Measurements from ENCODE around the gene DNAH11.

Gene DNAH11

GRCh38 chr7:21777921-21778320 lies 235.1 kb downstream of the DNAH11 start:
- no peak for DNase-seq (ENCODE audit: low read depth)
- no peak overlapping the region for H3K4me3 ChIP-seq (replicated peaks; ENCODE audit: low read depth, low read length)
- no peak for TF ChIP-seq CTCF (IDR thresholded peaks at IDR 0.05; ENCODE audit: low read length, missing control alignments)

DNA sequence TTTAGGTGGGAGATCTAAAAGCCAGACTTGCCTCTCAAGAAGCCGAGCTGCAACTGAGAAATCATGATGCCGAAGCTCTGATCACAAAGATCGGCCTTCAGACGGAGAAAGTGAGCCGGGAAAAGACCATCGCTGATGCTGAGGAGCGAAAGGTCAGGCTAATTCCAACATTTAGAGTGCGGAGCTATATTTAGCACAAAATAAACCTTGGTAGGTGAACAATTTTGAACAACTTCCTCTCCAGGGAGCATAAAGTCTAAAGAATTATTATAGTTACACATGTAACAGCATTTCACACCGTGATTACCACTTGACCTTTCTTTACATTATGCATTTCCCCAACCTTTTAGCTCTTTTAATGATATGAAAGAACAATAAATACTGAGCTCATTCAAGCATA lies 236.1 kb downstream of the DNAH11 start:
- no peak for DNase-seq (ENCODE audit: low read depth)
- no peak overlapping the region for H3K4me3 ChIP-seq (replicated peaks; ENCODE audit: low read depth, low read length)
- TF ChIP-seq CTCF (IDR thresholded peaks at IDR 0.05; ENCODE audit: low read length, missing control alignments), result no peak

- no peak for DNase-seq (ENCODE audit: low read depth)
- no peak overlapping the region for H3K4me3 ChIP-seq (replicated peaks; ENCODE audit: low read depth, low read length)
- no peak for TF ChIP-seq CTCF (IDR thresholded peaks at IDR 0.05; ENCODE audit: low read length, missing control alignments)
Observed at GRCh38 chr7:21782996-21783395, 240.2 kb downstream of the DNAH11 start.

- TF ChIP-seq CTCF (IDR thresholded peaks at IDR 0.05; ENCODE audit: low read length, missing control alignments), result no peak
- no peak for DNase-seq (ENCODE audit: low read depth)
- no peak overlapping the region for H3K4me3 ChIP-seq (replicated peaks; ENCODE audit: low read depth, low read length)
Observed at GRCh38 chr7:21784989-21785388, 242.2 kb downstream of the DNAH11 start.

DNA sequence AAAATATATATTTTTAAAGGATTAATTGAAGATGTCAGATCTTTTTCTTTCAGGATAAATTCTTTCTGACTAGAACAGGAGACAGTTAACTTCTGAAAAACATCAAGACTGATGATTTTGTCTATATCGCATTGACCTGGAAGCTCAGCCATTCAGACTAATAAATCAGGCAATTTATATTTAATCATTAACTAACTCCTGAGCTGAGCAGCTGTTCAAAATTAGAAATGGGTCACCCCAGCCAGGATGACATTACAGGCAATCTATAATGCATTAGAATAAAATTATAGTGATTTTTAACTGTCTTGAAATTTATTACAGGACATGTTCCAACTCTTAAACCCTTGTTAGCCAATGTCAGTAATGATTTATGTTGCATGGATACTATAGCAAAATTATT lies 263.0 kb downstream of the DNAH11 start:
- no peak for DNase-seq (ENCODE audit: low read depth)
- no peak overlapping the region for H3K4me3 ChIP-seq (replicated peaks; ENCODE audit: low read depth, low read length)
- TF ChIP-seq CTCF (IDR thresholded peaks at IDR 0.05; ENCODE audit: low read length, missing control alignments), result no peak

- H3K4me3 ChIP-seq (replicated peaks; ENCODE audit: low read depth, low read length), result no peak overlapping the region
- no peak for TF ChIP-seq CTCF (IDR thresholded peaks at IDR 0.05; ENCODE audit: low read length, missing control alignments)
- DNase-seq (ENCODE audit: low read depth), result no peak
Observed at GRCh38 chr7:21806388-21806787, 263.5 kb downstream of the DNAH11 start.

DNA sequence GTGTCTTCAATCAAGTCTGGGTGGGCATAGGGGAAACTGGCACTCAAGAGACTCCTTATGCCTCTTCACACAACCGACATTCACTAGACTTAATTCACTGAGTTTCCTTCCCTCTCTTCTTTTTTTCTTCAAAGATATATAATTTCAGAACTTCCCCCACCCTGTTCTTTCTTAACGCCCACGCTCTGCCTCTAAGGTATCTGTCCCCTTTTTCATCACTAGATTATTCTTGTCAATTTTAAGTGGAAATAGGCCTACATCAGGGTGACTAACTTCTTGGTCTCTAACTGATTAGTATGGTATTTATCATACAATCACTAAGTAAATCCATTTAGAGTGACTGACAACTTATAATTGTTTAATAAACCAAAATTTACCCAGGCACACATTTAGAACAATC lies 276.2 kb downstream of the DNAH11 start:
- DNase-seq (ENCODE audit: low read depth), result no peak
- no peak for TF ChIP-seq CTCF (IDR thresholded peaks at IDR 0.05; ENCODE audit: low read length, missing control alignments)
- H3K4me3 ChIP-seq (replicated peaks; ENCODE audit: low read depth, low read length), result no peak overlapping the region
